ENCODE data around the gene ANKS1A.
"Not testable (repeated sequence)": the region's sequence is repeated elsewhere in the genome, so short reads cannot be mapped to it uniquely, and the experiment has no call there.

Gene ANKS1A

GRCh38 chr6:34992376-34992775 is 103.3 kb downstream of the ANKS1A start:
- no peak for DNase-seq (ENCODE audit: low read depth in 2 of 2)

GRCh38 chr6:34993213-34993612 is 104.2 kb downstream of the ANKS1A start:
- no peak for DNase-seq (ENCODE audit: low read depth in 2 of 2)

GRCh38 chr6:34994693-34995092 is 105.6 kb downstream of the ANKS1A start:
- DNase-seq (ENCODE audit: low read depth in 2 of 2), result no peak

GRCh38 chr6:34998417-34998816 is 109.4 kb downstream of the ANKS1A start:
- DNase-seq (ENCODE audit: low read depth in 2 of 2), result not testable (repeated sequence)

- DNase-seq (ENCODE audit: low read depth in 2 of 2), result not testable (repeated sequence)
These were observed 110.1 kb downstream of the ANKS1A start for GRCh38 chr6:34999153-34999552.

GRCh38 chr6:34999962-35000361 is 110.9 kb downstream of the ANKS1A start:
- DNase-seq (ENCODE audit: low read depth in 2 of 2), result not testable (repeated sequence)

- not testable (repeated sequence) for DNase-seq (ENCODE audit: low read depth in 2 of 2)
These were observed 112.3 kb downstream of the ANKS1A start for GRCh38 chr6:35001349-35001748.

- not testable (repeated sequence) for DNase-seq (ENCODE audit: low read depth in 2 of 2)
These were observed 115.0 kb downstream of the ANKS1A start for GRCh38 chr6:35003886-35004530.

GRCh38 chr6:35007016-35007415 is 118.0 kb downstream of the ANKS1A start:
- DNase-seq (ENCODE audit: low read depth in 2 of 2), result no peak

GRCh38 chr6:35008858-35009257 is 119.8 kb downstream of the ANKS1A start:
- DNase-seq (ENCODE audit: low read depth in 2 of 2), result no peak

GRCh38 chr6:35011096-35012041 is 122.3 kb downstream of the ANKS1A start:
- DNase-seq (ENCODE audit: low read depth in 2 of 2), result no peak

GRCh38 chr6:35013701-35014100 is 124.6 kb downstream of the ANKS1A start:
- no peak for DNase-seq (ENCODE audit: low read depth in 2 of 2)

GRCh38 chr6:35014341-35014740 is 125.3 kb downstream of the ANKS1A start:
- no peak for DNase-seq (ENCODE audit: low read depth in 2 of 2)

GRCh38 chr6:35014786-35015185 is 125.7 kb downstream of the ANKS1A start:
- no peak for DNase-seq (ENCODE audit: low read depth in 2 of 2)

- DNase-seq (ENCODE audit: low read depth in 2 of 2), result no peak
These were observed 126.4 kb downstream of the ANKS1A start for GRCh38 chr6:35015476-35015875.

- no peak for DNase-seq (ENCODE audit: low read depth in 2 of 2)
These were observed 126.9 kb downstream of the ANKS1A start for GRCh38 chr6:35015996-35016395.

- no peak for DNase-seq (ENCODE audit: low read depth in 2 of 2)
These were observed 127.7 kb downstream of the ANKS1A start for GRCh38 chr6:35016502-35017321.

- DNase-seq (ENCODE audit: low read depth in 2 of 2), result no peak
These were observed 128.5 kb downstream of the ANKS1A start for GRCh38 chr6:35017411-35018181.

- DNase-seq (ENCODE audit: low read depth in 2 of 2), result no peak
These were observed 129.1 kb downstream of the ANKS1A start for GRCh38 chr6:35018182-35018519.

GRCh38 chr6:35018746-35019145 is 129.7 kb downstream of the ANKS1A start:
- DNase-seq (ENCODE audit: low read depth in 2 of 2), result no peak

GRCh38 chr6:35019171-35019570 is 130.1 kb downstream of the ANKS1A start:
- no peak for DNase-seq (ENCODE audit: low read depth in 2 of 2)

Data from stimulated activated CD4-positive, alpha-beta T cell treated with anti-CD3 and anti-CD28 coated beads, Interleukin-12 subunit alpha, Interleukin-12 subunit beta, amount 100 ng/mL, for 24 hours (primary cell).